DND-41 (cell line): ENCODE results near the gene INF2.

Source experiments
- EZH2 ChIP-seq: IDR thresholded peaks from 3 replicates; pipeline ENCODE4 v1.6.1; 2012; ENCODE audit warnings: borderline replicate concordance, low read depth, mild to moderate bottlenecking, moderate library complexity, low read length, inconsistent platforms; ENCODE audit not compliant: severe bottlenecking
- TF ChIP-seq, protein P1 (sequence below): IDR thresholded peaks from 2 replicates; pipeline ENCODE4 v1.5.1; 2012; ENCODE audit warnings: borderline replicate concordance, low read length, moderate library complexity, mild to moderate bottlenecking; ENCODE audit not compliant: poor library complexity, severe bottlenecking; ENCODE audit errors: extremely low read depth

DNA sequence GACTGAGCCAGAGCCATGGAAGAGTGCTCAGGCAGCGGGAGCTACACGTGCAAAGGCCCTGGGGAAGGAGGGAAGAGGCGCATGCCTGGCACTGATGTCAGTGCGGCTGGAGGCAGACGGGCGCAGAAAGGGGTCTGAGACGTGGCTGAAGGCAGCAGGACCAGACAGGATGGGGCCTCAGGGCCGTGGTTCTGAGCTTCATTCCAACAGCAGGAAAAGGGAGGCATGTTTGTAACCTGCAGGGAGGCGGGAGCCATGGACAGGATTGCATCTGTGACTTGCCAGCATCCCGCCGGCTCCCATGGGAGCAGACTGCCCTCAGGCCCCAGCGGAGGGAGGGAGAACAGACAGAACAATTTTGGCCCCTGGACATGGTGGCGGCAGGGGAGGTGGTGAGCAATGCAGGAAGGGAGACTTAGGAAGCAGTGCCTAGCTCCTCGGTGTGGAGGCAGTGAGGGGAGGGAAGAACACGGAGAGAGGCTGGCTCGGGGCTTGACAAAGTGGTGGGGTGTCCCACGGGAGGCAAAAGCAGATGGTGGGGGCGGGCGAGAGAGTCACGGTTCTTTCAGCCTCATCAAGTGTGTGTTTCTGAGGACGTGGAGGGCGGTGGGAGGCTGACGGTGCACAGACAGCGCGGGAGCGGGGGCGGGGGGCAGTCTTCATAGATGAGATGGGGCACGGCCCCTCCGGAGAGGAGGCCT lies 33.3 kb upstream of the INF2 start:
- TF ChIP-seq, protein P1, sequence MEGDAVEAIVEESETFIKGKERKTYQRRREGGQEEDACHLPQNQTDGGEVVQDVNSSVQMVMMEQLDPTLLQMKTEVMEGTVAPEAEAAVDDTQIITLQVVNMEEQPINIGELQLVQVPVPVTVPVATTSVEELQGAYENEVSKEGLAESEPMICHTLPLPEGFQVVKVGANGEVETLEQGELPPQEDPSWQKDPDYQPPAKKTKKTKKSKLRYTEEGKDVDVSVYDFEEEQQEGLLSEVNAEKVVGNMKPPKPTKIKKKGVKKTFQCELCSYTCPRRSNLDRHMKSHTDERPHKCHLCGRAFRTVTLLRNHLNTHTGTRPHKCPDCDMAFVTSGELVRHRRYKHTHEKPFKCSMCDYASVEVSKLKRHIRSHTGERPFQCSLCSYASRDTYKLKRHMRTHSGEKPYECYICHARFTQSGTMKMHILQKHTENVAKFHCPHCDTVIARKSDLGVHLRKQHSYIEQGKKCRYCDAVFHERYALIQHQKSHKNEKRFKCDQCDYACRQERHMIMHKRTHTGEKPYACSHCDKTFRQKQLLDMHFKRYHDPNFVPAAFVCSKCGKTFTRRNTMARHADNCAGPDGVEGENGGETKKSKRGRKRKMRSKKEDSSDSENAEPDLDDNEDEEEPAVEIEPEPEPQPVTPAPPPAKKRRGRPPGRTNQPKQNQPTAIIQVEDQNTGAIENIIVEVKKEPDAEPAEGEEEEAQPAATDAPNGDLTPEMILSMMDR = no peak
- TF ChIP-seq EZH2 = no peak
